Measurements from ENCODE around the gene RAB3IL1. TPM values are rescaled to one million over a fixed set of nuclear protein-coding genes. Genes with fewer than 3 reads are reported as not detected.

The RAB3IL1 gene
- total RNA-seq, 1 experiment from 2014 or later: 18.1 TPM

DNA sequence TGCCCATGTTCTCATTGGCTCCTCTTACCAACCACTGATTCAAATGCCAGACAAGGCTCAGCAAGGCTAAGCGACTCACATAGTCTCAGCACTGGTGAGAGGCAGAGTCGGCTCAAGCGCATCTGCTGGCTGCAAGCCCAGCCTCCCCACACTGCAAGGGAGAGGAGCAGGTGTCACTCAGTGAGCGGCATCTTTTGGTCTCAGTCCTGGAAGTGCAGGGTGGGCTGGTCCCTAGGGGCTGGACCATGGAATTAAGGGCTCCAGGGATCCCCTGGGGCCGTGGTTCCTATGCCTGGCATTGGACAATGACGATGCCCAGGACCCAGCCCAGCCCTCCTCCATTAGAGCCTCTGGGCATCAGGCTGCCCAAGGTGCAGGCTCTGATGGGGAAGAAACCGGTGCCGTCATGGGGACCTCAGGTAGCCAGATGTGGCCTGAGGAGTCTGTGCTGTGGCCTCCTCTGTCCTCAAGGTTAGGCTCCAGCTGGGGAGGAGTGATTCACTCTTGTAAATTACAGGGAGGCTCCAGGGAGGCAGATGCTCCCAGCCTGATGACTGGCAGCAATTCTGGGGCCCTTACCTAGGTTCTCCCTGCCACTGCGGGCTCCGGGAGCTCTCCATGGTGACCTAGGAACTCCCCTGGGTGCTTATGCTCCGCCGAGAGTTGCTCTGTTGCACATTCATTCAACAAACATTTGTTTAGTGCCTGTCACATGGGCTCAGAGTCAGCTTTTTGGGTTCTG, 61.3 kb downstream of the RAB3IL1 start:
- H3K79me2 ChIP-seq (ENCODE audit: insufficient read depth, low read length): no peaks in the 10 kb centered on the region
- ChIA-PET CTCF (no interaction called here), RAD21 (ENCODE audit: low non-redundant PET in 1 of 2, low total read pairs in 2 of 2, uncharacterized antibody in 2 of 2, unreplicated experiment in 2 of 2) (no interaction called here), POLR2A (no interaction called here)
- TF ChIP-seq RAD21 (IDR thresholded peaks at IDR 0.05; ENCODE audit: low read depth) (no peak), ZFX (IDR thresholded peaks at IDR 0.05) (no peak), EZH2phosphoT487 (IDR thresholded peaks at IDR 0.05; ENCODE audit: borderline replicate concordance) (no peak), ZNF274 (IDR thresholded peaks at IDR 0.05; ENCODE audit: low read depth, low read length) (no peak), POLR2A (IDR thresholded peaks at IDR 0.05; ENCODE audit: borderline replicate concordance, extremely low read depth, insufficient read depth, insufficient read length) (no peak), EGR1 (IDR thresholded peaks at IDR 0.05; ENCODE audit: low read depth) (no peak), CEBPB (IDR thresholded peaks at IDR 0.05; ENCODE audit: low read depth) (no peak), ELF1 (IDR thresholded peaks at IDR 0.05; ENCODE audit: borderline replicate concordance, low read depth) (no peak), YY1 (IDR thresholded peaks at IDR 0.05; ENCODE audit: extremely low read depth, insufficient replicate concordance, low read depth, low read length) (no peak), SRF (IDR thresholded peaks at IDR 0.05; ENCODE audit: low read depth) (no peak), SP1 (IDR thresholded peaks at IDR 0.05; ENCODE audit: low read depth) (no peak), FOSL1 (IDR thresholded peaks at IDR 0.05; ENCODE audit: low read depth) (no peak), CTCF (IDR thresholded peaks at IDR 0.05 in 2 of 3, conservative IDR thresholded peaks at IDR 0.05 in 1 of 3; ENCODE audit: borderline replicate concordance in 1 of 3, insufficient read depth in 1 of 3, low read depth in 2 of 3, low read length in 2 of 3) (no peak), ZBTB33 (IDR thresholded peaks at IDR 0.05; ENCODE audit: extremely low read depth, insufficient replicate concordance, low read length) (no peak), JUND (IDR thresholded peaks at IDR 0.05) (no peak), REST (IDR thresholded peaks at IDR 0.05; ENCODE audit: low read depth) (no peak), POLR2AphosphoS5 (IDR thresholded peaks at IDR 0.05; ENCODE audit: low read depth, low read length) (no peak), TCF7L2 (IDR thresholded peaks at IDR 0.05; ENCODE audit: borderline replicate concordance, extremely low read depth, insufficient read depth, insufficient read length) (no peak)
- TF ChIP-seq, protein P1, sequence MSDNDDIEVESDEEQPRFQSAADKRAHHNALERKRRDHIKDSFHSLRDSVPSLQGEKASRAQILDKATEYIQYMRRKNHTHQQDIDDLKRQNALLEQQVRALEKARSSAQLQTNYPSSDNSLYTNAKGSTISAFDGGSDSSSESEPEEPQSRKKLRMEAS (IDR thresholded peaks at IDR 0.05): no peak
- TF ChIP-seq, protein P2, sequence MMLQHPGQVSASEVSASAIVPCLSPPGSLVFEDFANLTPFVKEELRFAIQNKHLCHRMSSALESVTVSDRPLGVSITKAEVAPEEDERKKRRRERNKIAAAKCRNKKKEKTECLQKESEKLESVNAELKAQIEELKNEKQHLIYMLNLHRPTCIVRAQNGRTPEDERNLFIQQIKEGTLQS (IDR thresholded peaks at IDR 0.05): no peak
- H3K36me3 ChIP-seq (ENCODE audit: control insufficient read depth in 1 of 2, insufficient read depth in 2 of 2, low read length in 2 of 2): no peaks in the 10 kb centered on the region
- H4K20me1 ChIP-seq (ENCODE audit: insufficient read depth): no peaks in the 10 kb centered on the region
- no peak overlapping the region for H3K27ac ChIP-seq (ENCODE audit: low read depth, low read length)
- peaks cover 11 to 12% of the 10 kb centered on the region in 2 experiments for H3K4me1 ChIP-seq (ENCODE audit: control insufficient read depth in 1 of 2, insufficient read depth in 2 of 2, low read length in 2 of 2)
- no peak for DNase-seq (ENCODE audit: low read depth, low spot score)
- no peak overlapping the region for H3K9ac ChIP-seq (ENCODE audit: low read length)
- intact Hi-C loops (cut with micrococcal nuclease): no loop called here
- H3K4me3 ChIP-seq (replicated peaks in 1 of 2; ENCODE audit: low read depth in 1 of 2, low read length in 2 of 2): no peak overlapping the region
- H2AFZ ChIP-seq (ENCODE audit: low read depth, low read length, poor library complexity, severe bottlenecking): no peak overlapping the region
- H3K9me3 ChIP-seq (ENCODE audit: control insufficient read depth in 1 of 2, insufficient read depth in 1 of 2, low read depth in 1 of 2, low read length in 2 of 2): no peaks in the 10 kb centered on the region
- ATAC-seq: no peak
- no peak overlapping the region for H3K4me2 ChIP-seq (ENCODE audit: low read length)
- H3K9me2 ChIP-seq (ENCODE audit: insufficient read depth): no peaks in the 10 kb centered on the region
- H3K27me3 ChIP-seq (ENCODE audit: insufficient read depth, low read length): no peaks in the 10 kb centered on the region
- BruUV-seq (replicated peaks): no TSS peak

All from HCT116 (cell line).